Forelimb muscle (tissue), 1 donor: ENCODE data around the gene PTPN4. TPM values are rescaled to one million over a fixed set of nuclear protein-coding genes. Genes with fewer than 3 reads are reported as not detected.
"Not testable (repeated sequence)": the region's sequence is repeated elsewhere in the genome, so short reads cannot be mapped to it uniquely, and the experiment has no call there.

Experiments used
- DNase-seq: peaks from one replicate; pipeline ENCODE4 v3.0.0-alpha.2; 2013; ENCODE audit warnings: low read depth
- polyA plus RNA-seq: library from polyadenylated mRNA; unstranded; fragments of 120-200 nt; gene quantifications from one replicate; pipeline ENCODE4 v1.2.1, GENCODE V29; 2013; ENCODE audit not compliant: insufficient read length

Gene PTPN4
- polyA plus RNA-seq, 1 donor, result 19.6 TPM

- DNase-seq, result no peak
Measured at GRCh38 chr2:119765433-119766002, 5.8 kb downstream of the PTPN4 start.

- no peak for DNase-seq
Measured at GRCh38 chr2:119766944-119767343, 7.2 kb downstream of the PTPN4 start.

- no peak for DNase-seq
Measured at GRCh38 chr2:119768742-119769141, 9.0 kb downstream of the PTPN4 start.

GRCh38 chr2:119769645-119770044 is 9.9 kb downstream of the PTPN4 start:
- no peak for DNase-seq

- DNase-seq, result no peak
Measured at GRCh38 chr2:119771331-119771730, 11.6 kb downstream of the PTPN4 start.

GRCh38 chr2:119772128-119772527 is 12.4 kb downstream of the PTPN4 start:
- no peak for DNase-seq

GRCh38 chr2:119772767-119773166 is 13.0 kb downstream of the PTPN4 start:
- no peak for DNase-seq

DNA sequence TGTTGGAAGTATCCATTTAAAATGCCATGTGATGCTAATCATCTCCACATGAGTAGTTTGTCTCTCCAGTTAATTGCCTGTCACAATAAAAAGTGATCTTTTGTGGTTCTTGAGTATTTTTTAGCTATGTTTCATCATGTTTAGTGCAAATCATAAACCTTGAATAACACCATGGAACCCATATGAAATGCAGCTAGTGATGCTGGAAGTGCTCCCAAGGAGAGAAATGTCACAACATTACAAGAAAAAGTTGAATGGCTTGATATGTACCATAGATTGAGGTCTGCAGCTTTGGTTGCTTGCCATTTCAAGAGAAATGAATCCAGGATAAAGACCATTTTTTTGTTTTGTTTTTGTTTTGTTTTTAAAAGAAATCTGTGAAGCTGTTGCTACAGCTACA is 14.3 kb downstream of the PTPN4 start:
- no peak for DNase-seq

- DNase-seq, result no peak
Measured at GRCh38 chr2:119775102-119775501, 15.4 kb downstream of the PTPN4 start.

DNA sequence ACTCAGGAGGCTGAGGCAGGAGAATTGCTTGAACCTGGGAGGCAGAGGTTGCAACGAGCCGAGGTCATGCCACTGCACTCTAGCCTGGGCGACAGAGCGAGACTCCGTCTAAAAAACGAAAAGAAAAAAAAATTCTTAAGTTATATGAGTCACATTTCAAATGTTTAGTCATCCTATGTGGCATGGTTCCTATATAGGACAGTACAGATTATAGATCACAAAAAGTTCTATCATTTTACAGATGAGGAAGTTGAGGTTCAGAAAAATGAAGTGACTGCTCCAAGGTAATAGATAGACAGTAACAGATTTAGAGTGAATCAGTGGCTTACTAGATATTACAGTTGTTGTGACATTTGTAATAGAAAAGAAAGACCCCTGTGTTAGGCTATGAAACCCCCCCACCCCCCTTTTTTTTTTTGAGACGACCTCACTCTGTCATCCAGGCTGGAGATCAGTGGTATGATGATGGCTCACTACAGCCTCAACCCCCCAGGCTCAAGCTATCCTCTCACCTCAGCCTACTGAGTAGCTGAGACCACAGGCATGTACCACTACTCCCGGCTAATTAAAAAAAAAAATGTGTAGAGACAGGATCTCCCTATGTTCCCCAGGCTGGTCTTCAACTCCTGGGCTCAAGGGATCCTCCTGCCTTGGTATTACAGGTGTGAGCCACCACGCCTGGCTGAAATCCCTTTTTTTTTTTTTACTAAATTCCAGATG is 22.7 kb downstream of the PTPN4 start:
- DNase-seq, result no peak

- DNase-seq, result no peak
Measured at GRCh38 chr2:119784876-119785275, 25.2 kb downstream of the PTPN4 start.

DNA sequence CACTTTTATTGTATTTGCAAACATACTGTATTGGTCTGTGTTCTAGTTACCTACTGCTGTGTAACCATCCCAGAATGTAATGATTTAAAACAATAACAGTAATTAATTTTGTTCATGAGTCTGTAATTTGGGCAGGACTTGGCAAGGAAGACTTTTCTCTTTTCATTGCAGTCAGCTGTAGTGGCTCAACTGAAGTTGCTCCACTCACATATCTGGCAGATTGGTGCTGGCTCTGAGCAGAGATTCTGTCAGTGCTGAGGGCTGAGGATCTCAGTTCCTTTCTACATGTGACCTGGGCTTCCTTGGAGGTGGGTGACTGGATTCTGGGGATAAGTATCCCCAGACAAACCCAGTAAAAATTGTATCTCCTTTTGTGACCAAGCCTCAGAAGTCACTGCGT is 26.6 kb downstream of the PTPN4 start:
- DNase-seq, result no peak

GRCh38 chr2:119788752-119789151 is 29.0 kb downstream of the PTPN4 start:
- no peak for DNase-seq

DNA sequence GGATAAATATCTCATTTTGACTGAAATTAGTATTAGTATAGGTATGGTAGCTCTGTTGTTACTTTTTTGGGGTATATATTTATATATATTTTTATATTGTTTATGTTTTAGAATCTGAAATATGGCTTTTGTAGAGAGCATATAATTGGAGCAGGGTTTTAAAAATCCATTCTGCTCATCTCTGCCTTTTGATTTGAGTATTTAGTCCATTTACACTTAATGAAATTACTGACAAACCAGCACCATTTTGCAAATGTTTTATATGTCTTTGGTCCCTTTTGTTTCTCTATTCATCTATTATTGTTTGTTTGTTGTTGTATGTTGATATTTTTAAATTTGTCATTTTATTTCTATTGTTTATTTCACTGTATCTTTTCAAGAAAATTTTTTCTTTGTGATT is 30.7 kb downstream of the PTPN4 start:
- no peak for DNase-seq

DNA sequence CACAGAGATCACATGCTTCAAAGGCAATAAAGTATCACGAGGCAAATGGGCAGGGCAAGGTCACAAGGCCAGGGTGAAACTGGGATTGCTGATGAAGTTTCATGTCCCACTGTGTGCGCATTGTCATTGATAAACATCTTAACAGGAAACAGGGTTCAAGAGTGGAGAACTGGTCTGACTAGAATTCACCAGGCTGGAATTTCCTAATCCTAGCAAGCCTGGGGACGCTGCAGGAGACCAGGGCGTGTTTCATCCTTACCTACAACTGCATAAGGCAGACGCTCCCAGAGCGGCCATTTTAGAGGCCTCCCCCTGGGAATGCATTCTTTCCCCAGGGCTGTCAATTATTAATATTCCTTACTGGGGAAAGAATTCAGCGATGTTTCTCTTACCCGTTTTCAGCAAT is 33.2 kb downstream of the PTPN4 start:
- no peak for DNase-seq

GRCh38 chr2:119794237-119794636 is 34.5 kb downstream of the PTPN4 start:
- DNase-seq, result no peak

DNA sequence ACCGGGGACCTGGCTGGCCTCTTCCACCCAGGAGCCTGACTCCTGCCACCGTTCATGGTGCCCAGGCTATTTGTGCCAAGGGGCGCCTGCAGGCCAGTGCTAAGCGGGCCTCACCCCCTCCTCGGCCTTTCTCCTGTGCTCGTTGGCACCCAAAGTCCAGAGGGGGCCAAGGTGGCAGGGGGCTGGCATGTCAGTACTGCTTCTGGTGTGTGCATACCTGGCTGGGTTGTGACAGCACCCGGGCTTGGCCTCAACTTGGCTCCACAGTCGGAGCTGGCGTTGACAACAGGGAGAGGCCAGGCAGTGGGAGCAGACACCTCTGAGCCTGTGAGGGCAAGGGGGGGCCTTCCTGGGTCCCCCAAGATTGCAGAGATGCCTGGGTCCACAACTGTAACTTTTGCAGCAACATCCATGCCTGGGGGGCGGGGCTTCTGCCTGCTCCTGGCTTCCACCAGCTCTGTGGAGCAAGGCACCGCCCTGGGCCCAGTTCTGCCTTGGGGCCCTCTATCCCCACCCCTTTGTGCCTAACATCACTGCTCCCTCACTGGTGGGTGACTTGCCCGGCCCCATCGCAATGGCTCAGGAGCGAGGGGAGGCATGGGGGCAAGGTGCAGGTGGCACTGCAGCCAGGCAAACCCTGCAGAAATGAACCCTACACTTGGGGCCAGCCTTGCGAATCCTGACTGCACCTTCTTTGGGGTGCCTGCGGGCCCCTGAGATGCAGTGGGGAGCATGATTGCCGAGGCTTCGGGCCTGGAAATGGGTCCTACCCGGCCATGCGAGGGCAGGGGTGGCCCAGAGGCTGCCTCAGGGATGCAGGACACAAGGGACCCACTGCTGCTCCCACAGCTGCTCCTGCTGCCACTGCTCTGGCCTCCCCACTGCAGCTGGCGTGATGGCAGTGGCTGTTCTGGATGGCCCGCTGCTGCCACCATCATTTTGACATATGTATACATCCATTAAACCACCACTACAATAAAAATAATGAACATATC is 35.9 kb downstream of the PTPN4 start:
- no peak for DNase-seq

DNA sequence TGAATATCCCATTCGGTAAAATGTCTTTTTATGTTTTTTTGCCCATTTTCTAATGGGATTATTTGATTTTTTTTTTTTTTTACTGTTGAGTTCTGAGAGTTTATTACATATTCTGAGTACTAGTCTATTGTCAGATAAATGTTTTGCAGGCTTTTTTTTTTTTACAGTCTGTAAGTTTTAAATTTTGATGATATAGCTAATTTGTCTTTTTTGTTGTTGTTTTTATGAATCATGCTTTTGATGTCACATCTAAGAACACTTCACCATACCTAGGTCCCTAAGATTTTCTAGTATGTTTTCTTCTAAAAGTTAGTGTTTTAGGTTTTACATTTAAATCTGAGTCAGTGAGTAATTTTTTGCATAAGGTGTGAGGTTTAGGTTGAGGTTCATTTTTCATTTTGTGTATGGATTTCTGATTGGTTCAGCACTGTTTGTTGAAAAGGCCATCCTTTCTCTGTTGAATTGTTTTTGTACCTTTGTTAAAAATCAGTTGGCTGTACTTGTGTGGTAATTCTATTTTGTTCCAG is 40.7 kb downstream of the PTPN4 start:
- no peak for DNase-seq

DNA sequence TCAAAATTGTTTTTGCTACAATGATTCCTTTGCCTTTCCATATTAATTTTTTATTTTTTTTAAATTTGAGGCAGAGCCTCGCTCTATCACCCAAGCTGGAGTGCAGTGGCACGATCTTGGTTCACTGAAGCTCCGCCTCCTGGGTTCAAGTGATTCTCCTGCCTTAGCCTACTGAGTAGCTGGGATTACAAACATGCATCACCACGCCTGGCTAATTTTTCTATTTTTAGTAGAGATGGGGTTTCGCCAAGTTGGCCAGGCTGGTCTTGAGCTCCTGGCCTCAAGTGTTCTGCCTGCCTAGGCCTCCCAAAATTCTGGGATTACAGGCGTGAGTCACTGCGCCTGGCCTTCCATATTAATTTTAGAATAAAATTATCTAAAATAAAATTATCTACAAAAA is 41.3 kb downstream of the PTPN4 start:
- DNase-seq, result no peak

GRCh38 chr2:119801989-119802388 is 42.3 kb downstream of the PTPN4 start:
- DNase-seq, result not testable (repeated sequence)

GRCh38 chr2:119803101-119803500 is 43.4 kb downstream of the PTPN4 start:
- no peak for DNase-seq

- not testable (repeated sequence) for DNase-seq
Measured at GRCh38 chr2:119804409-119804808, 44.7 kb downstream of the PTPN4 start.
